Measurements from ENCODE around the gene ZFR2.
A peak's percentile ranks its signal among the peaks of the same experiment; 100 is the strongest.
"Not testable (repeated sequence)": the region's sequence is repeated elsewhere in the genome, so short reads cannot be mapped to it uniquely, and the experiment has no call there.

The ZFR2 gene

GRCh38 chr19:3816566-3817218, 52.1 kb downstream of the ZFR2 start:
- DNase-seq: no peak

- not testable (repeated sequence) for DNase-seq
These were observed 52.7 kb downstream of the ZFR2 start for GRCh38 chr19:3816148-3816547.

GRCh38 chr19:3814648-3815047, 54.2 kb downstream of the ZFR2 start:
- DNase-seq: no peak

- no peak for DNase-seq
These were observed 55.1 kb downstream of the ZFR2 start for GRCh38 chr19:3813473-3814392.

DNA sequence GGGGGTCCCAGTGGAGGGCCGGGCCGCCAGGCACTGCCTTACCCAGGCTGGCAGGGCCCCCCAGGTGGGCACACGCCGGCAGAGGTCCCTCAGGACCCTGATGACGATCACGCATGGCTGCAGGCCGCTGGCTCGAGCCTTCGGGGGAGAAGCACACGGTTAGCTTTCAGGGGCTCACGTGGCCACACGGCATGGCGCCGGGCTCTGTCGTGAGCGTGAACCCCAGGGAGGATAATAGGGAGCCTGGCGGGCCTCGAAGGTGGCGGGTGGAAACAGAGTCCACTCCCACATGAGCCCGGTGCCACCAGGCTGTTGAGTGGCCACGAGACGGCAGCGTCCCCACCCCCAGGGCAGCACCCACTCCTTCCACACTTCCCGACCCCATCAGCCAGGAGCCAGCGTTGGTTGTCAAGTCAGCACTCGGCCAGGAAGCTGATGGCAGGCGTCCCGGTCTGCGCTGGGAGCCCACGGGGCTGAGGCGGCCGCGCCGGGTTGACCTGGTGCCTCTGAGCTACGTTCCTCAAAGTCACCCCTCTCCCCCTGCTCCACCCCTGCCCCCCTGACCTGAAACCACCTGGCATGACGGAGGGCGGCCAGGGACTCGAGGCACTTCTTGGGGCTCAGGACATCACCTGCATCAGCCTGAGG, 58.0 kb downstream of the ZFR2 start:
- no peak for DNase-seq

DNA sequence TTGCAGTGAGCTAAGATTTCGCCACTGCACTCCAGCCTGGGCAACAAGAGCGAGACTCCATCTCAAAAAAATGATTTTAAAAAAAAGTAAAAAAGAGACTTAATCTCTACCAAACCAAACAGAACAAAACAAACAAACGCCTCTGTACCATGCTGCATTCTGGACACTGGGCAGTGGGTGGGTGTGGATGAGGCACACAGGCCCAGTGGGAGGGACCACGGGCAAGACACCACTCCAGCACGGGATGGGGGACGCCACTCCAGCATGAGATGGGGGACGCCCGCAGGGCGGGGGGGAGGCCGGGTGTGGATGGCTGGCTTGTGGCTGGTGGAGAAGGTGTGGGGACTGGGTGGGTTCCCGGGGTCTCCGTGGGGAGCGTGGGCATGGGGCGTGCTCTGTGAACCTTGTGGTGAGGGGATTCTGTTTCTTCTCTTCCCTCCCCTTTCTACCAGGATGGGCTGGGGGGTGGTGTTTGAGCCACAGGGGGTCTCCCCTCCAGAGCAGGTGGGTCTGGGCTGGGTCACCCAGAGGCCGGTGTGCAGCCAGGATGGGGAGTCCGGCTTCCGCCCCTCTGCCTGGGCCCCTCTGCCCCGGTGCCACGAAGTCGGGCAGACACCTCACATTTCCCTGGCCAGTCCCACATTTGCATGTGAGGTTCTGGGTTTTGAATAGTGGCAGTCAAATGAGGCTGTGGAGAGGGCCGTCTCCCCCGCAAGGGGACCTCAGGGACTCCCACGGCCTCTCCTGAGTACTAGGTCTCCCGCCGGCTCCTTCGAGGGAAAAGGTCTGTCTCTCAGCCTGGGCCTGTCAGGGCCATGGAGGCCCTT, 58.7 kb downstream of the ZFR2 start:
- DNase-seq: no peak

- peak in 1 of 58 donors; percentile 9 for DNase-seq
These were observed 60.3 kb downstream of the ZFR2 start for GRCh38 chr19:3808420-3809143.

DNA sequence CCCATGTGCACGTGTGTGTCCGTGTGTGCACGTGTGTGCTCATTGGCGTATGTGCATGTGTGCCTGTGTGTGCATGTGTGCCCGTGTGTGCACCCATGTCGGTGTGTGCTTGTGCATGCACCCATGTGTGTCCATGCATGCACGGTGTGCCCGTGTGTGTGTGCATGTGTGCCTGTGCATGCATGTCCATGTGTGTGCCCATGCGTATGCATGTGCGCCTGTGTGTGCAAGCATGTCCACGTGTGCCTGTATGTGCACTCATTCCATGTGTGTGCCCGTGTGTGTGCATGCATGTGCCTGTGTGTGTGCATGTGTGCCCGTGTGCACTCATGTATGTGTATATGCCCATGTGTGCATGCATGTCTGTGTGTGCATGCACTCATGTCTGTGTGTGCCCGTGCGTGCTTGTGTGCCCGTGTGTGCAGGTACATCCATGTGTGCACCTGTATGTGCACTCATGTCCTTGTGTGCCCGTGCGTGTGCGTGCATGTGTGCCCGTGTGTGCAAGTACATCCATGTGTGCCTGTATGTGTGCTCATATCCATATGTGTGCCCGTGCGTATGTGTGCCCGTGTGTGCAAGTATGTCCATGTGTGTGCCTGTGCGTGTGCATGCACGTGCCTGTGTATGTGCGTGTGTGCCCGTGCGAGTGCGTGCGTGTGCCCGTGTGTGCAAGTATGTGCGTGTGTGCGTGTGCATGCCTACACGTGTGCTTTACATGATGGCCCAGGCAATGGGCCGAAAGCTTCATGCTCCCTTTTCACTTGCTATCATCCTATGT, 61.1 kb downstream of the ZFR2 start:
- no peak for DNase-seq

DNA sequence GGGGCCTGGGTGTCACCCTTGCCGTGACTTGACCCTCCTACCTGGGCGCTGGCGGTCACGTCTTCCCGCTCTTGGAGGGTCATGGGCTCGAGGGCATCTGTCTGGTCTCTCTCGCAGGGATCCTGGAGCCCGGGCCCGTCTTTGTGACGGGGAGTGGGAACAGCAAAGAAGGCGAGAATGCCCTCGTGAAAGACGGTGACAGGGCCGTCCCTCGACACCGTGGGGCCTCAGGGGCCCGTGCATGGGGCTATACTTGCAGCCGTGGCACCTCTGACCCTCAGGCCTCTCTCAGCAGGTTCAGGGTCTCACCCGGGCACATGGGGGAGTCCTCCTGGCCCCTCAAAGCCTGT, 61.7 kb downstream of the ZFR2 start:
- no peak for DNase-seq

- no peak for DNase-seq
These were observed 63.0 kb downstream of the ZFR2 start for GRCh38 chr19:3805859-3806258.

DNA sequence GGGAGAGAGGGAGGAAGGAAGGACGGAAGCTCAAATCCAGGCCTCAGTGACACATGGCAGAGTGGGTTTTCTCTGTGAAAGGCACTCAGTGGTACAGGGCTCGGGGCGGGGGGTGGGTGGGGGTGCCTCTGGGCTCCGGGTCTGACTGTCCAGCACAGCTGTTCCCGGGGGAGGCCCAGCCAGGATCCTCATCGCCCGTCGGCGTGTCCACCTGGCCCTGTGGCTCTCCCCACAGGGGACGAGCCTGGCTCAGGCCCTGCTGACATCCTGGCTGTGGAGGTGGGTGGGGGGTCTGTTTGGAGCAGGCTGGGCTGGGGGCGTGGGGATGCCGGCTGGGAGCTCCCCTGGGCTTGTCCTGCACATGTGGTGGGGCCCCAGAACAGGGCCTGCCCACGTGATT, 64.4 kb downstream of the ZFR2 start:
- no peak for DNase-seq

DNA sequence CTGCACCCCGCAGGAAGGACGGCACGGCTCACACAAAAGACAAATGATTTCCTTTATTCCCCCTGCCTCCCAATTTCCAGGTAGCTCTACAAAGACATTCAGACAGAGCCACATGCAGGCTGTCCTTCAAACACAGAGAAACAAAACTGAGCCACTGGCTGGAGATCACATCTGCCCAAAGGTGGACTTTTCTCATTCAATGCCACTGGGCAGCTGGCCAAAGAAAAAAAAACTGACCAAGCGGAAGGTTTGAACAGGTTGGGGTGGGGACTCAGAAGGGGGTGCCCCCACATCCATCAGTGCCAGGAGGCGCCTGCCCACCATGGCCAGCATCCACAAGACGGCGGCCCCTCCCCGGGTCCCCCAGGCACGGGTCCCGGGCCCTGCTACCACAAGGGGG, 64.9 kb downstream of the ZFR2 start:
- no peak for DNase-seq

- DNase-seq: no peak
These were observed 65.5 kb downstream of the ZFR2 start for GRCh38 chr19:3803114-3803888.

DNA sequence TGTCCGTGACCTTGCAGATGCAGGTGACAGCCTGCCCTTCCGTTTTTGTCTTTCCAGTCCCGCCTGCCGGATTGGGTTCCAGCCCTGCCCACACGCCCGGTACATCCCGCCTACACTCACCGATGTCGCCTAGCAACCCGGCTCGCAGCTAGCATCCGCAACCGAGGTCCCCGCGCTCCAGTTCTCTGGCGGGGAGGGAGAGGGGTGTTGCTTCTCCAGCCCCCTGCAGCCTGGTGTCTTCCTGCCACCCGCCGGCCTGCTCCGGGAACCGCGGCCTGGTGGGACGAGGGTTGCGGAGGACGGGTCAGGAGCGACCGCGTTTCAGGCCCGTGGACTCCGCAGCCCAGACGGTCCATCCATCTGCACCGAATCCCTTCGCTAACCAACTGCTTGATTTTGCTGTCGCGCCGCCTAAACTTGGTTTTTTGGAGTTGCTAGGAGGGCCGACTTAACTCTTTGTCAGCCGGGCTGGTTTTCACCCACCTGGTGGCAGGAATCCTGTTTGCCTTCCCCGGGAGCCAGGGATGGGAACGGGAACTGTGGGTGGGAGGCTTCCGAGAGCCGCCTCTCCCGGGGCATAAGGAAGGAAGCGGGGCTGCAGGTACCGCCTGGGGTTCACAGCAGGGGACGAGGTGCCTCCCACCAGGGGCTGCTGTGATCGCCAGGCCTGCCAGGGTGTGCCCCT, 67.3 kb downstream of the ZFR2 start:
- DNase-seq: peak in 52 of 58 donors; percentile 8 to 88 (median 50)

DNA sequence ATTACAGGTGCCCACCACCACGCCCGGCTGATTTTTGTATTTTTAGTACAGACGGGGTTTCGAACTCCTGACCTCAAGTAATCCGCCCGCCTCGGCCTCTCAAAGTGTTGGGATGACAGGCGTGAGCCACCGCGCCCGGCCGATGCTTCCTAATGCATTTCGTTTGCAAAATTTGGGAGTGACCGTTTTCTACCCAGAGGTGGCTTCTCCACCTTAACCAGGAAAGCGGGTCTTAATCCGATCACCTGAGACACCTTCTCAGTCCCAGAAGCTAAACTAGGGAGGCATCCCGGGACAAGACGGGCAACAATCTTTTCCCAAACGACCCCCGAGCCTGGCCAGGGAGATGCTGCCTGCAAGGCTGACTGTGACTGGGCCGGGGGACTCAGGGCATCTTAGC, 67.8 kb downstream of the ZFR2 start:
- DNase-seq: no peak

DNA sequence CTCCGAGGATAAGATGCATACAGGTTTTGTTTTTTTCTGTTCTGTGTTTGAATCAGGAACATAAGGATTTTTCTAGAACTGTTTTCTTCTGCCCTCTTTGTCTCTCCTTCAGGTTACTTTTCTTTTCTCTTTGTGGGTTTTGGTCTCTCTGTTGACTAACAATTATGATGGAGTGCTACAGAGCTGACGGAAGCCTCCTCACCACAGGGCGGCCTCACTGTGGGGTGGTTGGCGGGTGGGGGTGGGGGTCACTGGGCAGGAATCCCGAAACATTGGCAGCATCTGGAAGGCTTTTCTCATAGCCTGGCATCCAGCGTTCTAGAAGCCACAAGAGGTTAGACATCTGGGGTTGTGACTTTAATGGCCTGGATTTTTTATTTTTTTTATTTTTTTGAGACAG, 70.7 kb downstream of the ZFR2 start:
- no peak for DNase-seq

DNA sequence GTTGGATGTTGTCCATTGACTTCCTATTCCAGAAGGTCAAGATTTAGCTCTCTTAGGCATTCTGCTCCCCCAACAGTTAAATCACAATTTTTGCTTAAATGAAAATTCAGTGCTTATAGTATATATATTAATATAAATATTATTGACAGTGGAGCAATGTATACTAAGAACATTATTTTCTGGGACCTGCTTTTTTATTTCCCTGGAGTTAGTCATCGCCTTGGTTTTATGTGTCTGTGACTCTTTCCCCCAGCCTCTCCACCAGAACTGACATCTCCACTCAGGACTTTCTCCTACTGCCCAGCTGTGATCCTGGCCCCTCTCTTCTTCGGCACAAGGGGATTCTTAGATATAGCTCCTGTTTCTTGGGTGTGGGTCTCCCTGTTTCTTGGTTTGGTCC, 72.5 kb downstream of the ZFR2 start:
- no peak for DNase-seq

- no peak for DNase-seq
These were observed 75.0 kb downstream of the ZFR2 start for GRCh38 chr19:3793799-3794198.

DNA sequence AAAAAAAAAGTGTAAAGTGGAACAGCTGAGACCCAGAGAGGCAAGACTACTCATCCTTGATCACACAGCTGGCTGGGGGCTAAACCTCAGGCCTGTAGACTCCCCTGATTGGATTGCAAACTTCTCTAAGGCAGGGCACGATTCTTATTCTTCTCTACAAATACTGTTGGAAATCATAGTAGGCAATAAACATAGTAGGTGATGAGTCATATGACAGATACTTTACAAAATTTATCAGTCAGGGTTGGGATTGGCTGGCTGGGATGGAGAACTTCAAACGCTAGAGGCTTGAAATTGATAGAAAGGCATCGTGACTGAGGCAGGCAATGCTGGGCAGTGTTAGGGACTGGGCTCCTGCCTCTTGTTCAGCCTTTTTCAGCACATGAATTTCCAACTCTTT, 76.7 kb downstream of the ZFR2 start:
- no peak for DNase-seq

All from anterior cingulate cortex (tissue), 58 donors.